Measurements from ENCODE around the gene PCCA. TPM values are rescaled to one million over a fixed set of nuclear protein-coding genes. Genes with fewer than 3 reads are reported as not detected.

Gene PCCA
- total and polyA plus RNA-seq, 2 of the 13 experiments (the other 11 are each of a cell fraction or from before 2014, with no cell fraction given): 15.0 to 32.2 TPM

DNA sequence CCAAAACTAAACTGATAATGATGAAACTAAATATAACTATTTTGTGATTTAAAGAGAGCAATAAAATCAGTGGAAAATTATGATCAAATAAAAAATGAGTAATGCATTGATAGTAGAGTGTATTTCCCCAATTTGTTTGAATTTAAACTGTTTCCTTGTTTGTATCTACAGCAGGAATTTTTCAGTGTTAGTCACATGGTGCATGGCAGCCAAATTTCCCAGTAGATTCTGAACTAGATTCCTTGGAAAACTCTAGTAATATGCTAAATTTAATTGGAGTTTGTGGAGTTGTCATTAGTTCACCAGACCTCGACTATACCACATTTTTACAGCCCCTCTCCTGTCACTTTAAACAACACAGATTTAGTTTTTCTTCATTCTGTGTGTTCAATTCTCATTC, 156.2 kb downstream of the PCCA start:
- H3K27ac ChIP-seq (ENCODE audit: extremely low read length, insufficient read depth, low read length): no peak overlapping the region
- FAIRE-seq: no peak
- no peaks in the 10 kb centered on the region for H3K79me2 ChIP-seq (ENCODE audit: insufficient read depth, low read length)
- no peaks in the 10 kb centered on the region for H4K20me1 ChIP-seq (ENCODE audit: insufficient read depth, low read length)
- CTCF ChIA-PET (ENCODE audit: low intra/inter-chr PET ratio, low total read pairs): no interaction called here
- no peak for TF ChIP-seq CBX1 (IDR thresholded peaks at IDR 0.05; ENCODE audit: low read depth)
- TF ChIP-seq HOXA9 (CRISPR knock-in tag; IDR thresholded peaks at IDR 0.05; ENCODE audit: borderline replicate concordance): no peak
- TF ChIP-seq TP53 (CRISPR knock-in tag; conservative IDR thresholded peaks at IDR 0.05): no peak
- no peak for TF ChIP-seq KLF11 (CRISPR knock-in tag; IDR thresholded peaks at IDR 0.05)
- TF ChIP-seq ZNF616 (CRISPR knock-in tag; IDR thresholded peaks at IDR 0.05; ENCODE audit: low read depth): no peak
- no peak for TF ChIP-seq SPEN (CRISPR knock-in tag; IDR thresholded peaks at IDR 0.05; ENCODE audit: low read depth)
- TF ChIP-seq HNRNPK (IDR thresholded peaks at IDR 0.05; ENCODE audit: low read depth, low read length, poor library complexity, severe bottlenecking): no peak
- TF ChIP-seq ZNF326 (CRISPR knock-in tag; IDR thresholded peaks at IDR 0.05; ENCODE audit: borderline replicate concordance): no peak
- TF ChIP-seq MAFK (conservative IDR thresholded peaks at IDR 0.05 in 1 of 2, IDR thresholded peaks at IDR 0.05 in 1 of 2; ENCODE audit: low read length in 2 of 2): no peak
- TF ChIP-seq, protein P1, sequence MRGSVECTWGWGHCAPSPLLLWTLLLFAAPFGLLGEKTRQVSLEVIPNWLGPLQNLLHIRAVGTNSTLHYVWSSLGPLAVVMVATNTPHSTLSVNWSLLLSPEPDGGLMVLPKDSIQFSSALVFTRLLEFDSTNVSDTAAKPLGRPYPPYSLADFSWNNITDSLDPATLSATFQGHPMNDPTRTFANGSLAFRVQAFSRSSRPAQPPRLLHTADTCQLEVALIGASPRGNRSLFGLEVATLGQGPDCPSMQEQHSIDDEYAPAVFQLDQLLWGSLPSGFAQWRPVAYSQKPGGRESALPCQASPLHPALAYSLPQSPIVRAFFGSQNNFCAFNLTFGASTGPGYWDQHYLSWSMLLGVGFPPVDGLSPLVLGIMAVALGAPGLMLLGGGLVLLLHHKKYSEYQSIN (CRISPR knock-in tag; IDR thresholded peaks at IDR 0.05; ENCODE audit: borderline replicate concordance): no peak
- TF ChIP-seq ZNF260 (CRISPR knock-in tag; IDR thresholded peaks at IDR 0.05; ENCODE audit: borderline replicate concordance, low read depth): no peak
- TF ChIP-seq ZBTB8A (CRISPR knock-in tag; IDR thresholded peaks at IDR 0.05; ENCODE audit: borderline replicate concordance, low read depth): no peak
- no peak overlapping the region for H3K4me3 ChIP-seq (replicated peaks in 1 of 3; ENCODE audit: insufficient read depth in 1 of 3, low read depth in 2 of 3, low read length in 3 of 3)
- POLR2A ChIA-PET: no interaction called here
- no peak overlapping the region for H2AFZ ChIP-seq (ENCODE audit: low read length)
- 100% methylated on average over 1 of the region's 1 CpG for whole genome bisulfite sequencing (ENCODE audit: low lambda C conversion rate)
- 0 out of 2 replicates have a peak, but pooled peaks cover 4% of the 10 kb centered on the region for H3K9me3 ChIP-seq (ENCODE audit: low read length)
- no TSS peak for BruUV-seq (replicated peaks)
- peaks cover under 1% of the 10 kb centered on the region for H3K4me1 ChIP-seq (ENCODE audit: insufficient read depth, low read length)
- H3K27me3 ChIP-seq (ENCODE audit: control insufficient read depth in 1 of 2, insufficient read depth in 2 of 2, low read length in 2 of 2): no peaks in the 10 kb centered on the region
- no peaks in the 10 kb centered on the region for H3K36me3 ChIP-seq (replicated peaks in 1 of 2; ENCODE audit: control insufficient read depth in 1 of 2, insufficient read depth in 2 of 2, low read length in 2 of 2)
- in situ Hi-C loops (cut with HindIII; ENCODE audit: extremely low pct_ligation_motif_present, low pct_unique_long_range_greater_than_20kb) (loop anchor here (25.0 kb wide), 1 partner anchor 583 kb away; no protein-coding TSS in a partner anchor), intact Hi-C loops (cut with micrococcal nuclease; ENCODE audit: unreplicated experiment) (no loop called here)
- no peak for ATAC-seq
- DNase-seq (ENCODE audit: low spot score): no peak
- H3K9ac ChIP-seq (ENCODE audit: insufficient read depth, low read depth, low read length): no peak overlapping the region
- H3K4me2 ChIP-seq (ENCODE audit: low read depth, low read length): no peak overlapping the region
